Kidney epithelial cell (primary cell): ENCODE results near the gene SERHL2. TPM values are rescaled to one million over a fixed set of nuclear protein-coding genes. Genes with fewer than 3 reads are reported as not detected.

Source experiments
- DNase-seq: peaks from one replicate; pipeline ENCODE4 v3.0.0-alpha.2; 2010; ENCODE audit warnings: low read depth
- H3K27me3 ChIP-seq: 2 replicates; pipeline ENCODE4 v1.6.0; 2011; ENCODE audit warnings: low read length; ENCODE audit not compliant: control insufficient read depth, insufficient read depth
- H3K36me3 ChIP-seq: 2 replicates; pipeline ENCODE4 v1.5.1; 2011; ENCODE audit warnings: low read length; ENCODE audit not compliant: control insufficient read depth, insufficient read depth
- H3K4me3 ChIP-seq: 2 replicates; pipeline ENCODE4 v1.5.1; 2011; ENCODE audit warnings: low read depth, mild to moderate bottlenecking, control low read depth, low read length
- total RNA-seq: library from RNA; depleted of rRNA; stranded (reverse); fragments of >200 nt; gene quantifications from 2 replicates; pipeline ENCODE4 v1.2.3, GENCODE V29; 2015
- TF ChIP-seq, protein P1 (sequence below): IDR thresholded peaks from 2 replicates; pipeline ENCODE4 v1.5.1; 2011; ENCODE audit warnings: mild to moderate bottlenecking, moderate library complexity, low read length, control low read depth, inconsistent platforms; ENCODE audit not compliant: insufficient read depth, poor library complexity, severe bottlenecking

SERHL2 gene
- total RNA-seq, 1 donor from 2014 or later, result 2.0 TPM

GRCh38 chr22:42622061-42622710 lies 68.4 kb downstream of the SERHL2 start:
- H3K36me3 ChIP-seq, result peaks cover 1% of the 10 kb centered on the region
- no peaks in the 10 kb centered on the region for H3K27me3 ChIP-seq
- TF ChIP-seq, protein P1, sequence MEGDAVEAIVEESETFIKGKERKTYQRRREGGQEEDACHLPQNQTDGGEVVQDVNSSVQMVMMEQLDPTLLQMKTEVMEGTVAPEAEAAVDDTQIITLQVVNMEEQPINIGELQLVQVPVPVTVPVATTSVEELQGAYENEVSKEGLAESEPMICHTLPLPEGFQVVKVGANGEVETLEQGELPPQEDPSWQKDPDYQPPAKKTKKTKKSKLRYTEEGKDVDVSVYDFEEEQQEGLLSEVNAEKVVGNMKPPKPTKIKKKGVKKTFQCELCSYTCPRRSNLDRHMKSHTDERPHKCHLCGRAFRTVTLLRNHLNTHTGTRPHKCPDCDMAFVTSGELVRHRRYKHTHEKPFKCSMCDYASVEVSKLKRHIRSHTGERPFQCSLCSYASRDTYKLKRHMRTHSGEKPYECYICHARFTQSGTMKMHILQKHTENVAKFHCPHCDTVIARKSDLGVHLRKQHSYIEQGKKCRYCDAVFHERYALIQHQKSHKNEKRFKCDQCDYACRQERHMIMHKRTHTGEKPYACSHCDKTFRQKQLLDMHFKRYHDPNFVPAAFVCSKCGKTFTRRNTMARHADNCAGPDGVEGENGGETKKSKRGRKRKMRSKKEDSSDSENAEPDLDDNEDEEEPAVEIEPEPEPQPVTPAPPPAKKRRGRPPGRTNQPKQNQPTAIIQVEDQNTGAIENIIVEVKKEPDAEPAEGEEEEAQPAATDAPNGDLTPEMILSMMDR, result no peak
- DNase-seq, result no peak
- no peak overlapping the region for H3K4me3 ChIP-seq

DNA sequence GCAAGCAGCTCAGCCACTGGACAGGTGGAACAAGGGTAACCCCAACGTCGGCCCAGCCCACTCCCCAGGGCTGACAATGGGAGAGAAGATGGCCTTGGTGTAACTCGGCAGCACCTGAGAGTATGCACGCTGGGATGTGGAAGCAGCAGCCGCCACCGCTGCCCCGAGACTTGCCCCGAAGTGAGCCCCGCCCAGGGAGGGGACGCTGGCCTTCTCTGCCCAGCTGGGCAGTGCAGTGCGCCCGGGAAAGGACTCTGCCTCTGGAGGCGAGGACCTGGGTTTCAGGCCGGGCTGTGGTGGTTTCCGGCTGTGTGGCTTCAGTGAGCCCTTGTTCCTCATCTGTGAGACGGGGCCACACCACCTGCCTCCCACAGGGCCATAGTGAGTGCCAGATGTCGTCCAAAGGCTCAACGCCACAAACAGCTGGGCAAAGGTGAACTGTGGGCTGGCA lies 69.6 kb downstream of the SERHL2 start:
- Histone ChIP-seq H3K27me3 (no peaks in the 10 kb centered on the region), H3K36me3 (peaks cover 1% of the 10 kb centered on the region), H3K4me3 (no peak overlapping the region)
- no peak for DNase-seq
- TF ChIP-seq, protein P1, result no peak

Other genes with a start within 250 kb of the SERHL2 start
- gene NFAM1, start 121.6 kb upstream of the SERHL2 start, total RNA-seq, result under 0.01 and 0.07 TPM in 2 replicates
- gene RRP7A, start 34.2 kb upstream of the SERHL2 start, total RNA-seq, result 29.5 and 38.6 TPM in 2 replicates
- gene POLDIP3, start 60.9 kb downstream of the SERHL2 start, total RNA-seq, result 29.7 and 34.7 TPM in 2 replicates
- not detected in 2 replicates for gene ATP5MGL, start 86.6 kb downstream of the SERHL2 start, total RNA-seq
- gene CYB5R3, start 95.4 kb downstream of the SERHL2 start, total RNA-seq, result 85.0 and 116 TPM in 2 replicates
- 12.7 and 13.6 TPM in 2 replicates for gene A4GALT, start 166.9 kb downstream of the SERHL2 start, total RNA-seq